ENCODE results near the gene SNRPA. TPM values are rescaled to one million over a fixed set of nuclear protein-coding genes. Genes with fewer than 3 reads are reported as not detected.
A peak's percentile ranks its signal among the peaks of the same experiment; 100 is the strongest.

The SNRPA gene
- total and polyA plus RNA-seq, 2 experiments from 2014 or later: 25.1 to 86.9 TPM

DNA sequence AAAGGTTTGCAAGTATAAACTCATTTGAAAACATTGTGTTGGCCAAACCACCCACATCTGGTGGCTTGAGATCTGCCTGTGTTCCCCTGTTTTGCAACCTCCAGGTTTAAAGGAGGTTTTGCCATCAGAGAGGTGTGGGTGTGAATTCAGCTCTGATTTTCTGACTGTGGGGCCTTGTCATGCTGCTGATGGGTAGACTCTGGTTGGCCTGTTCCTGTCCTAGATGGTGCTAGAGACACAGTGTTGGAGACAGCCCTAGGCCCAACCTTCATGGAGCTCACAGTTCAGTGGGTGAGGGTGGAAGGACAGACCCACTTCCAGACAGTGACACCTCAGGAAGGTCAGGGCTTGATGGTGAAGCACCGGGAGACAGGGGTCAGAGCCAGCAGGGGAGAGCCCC lies 34.5 kb downstream of the SNRPA start:
- H3K9me2 ChIP-seq (replicated peaks; ENCODE audit: insufficient read depth): no peaks in the 10 kb centered on the region
- no peaks in the 10 kb centered on the region for H3K9me3 ChIP-seq (ENCODE audit: low read depth)
- DNase-seq (ENCODE audit: low spot score): no peak
- H3K36me3 ChIP-seq (replicated peaks; ENCODE audit: insufficient read depth, low read depth): no peaks in the 10 kb centered on the region
- H4K20me1 ChIP-seq (ENCODE audit: insufficient read depth, poor library complexity, severe bottlenecking): no peaks in the 10 kb centered on the region
- TF ChIP-seq, protein P1, sequence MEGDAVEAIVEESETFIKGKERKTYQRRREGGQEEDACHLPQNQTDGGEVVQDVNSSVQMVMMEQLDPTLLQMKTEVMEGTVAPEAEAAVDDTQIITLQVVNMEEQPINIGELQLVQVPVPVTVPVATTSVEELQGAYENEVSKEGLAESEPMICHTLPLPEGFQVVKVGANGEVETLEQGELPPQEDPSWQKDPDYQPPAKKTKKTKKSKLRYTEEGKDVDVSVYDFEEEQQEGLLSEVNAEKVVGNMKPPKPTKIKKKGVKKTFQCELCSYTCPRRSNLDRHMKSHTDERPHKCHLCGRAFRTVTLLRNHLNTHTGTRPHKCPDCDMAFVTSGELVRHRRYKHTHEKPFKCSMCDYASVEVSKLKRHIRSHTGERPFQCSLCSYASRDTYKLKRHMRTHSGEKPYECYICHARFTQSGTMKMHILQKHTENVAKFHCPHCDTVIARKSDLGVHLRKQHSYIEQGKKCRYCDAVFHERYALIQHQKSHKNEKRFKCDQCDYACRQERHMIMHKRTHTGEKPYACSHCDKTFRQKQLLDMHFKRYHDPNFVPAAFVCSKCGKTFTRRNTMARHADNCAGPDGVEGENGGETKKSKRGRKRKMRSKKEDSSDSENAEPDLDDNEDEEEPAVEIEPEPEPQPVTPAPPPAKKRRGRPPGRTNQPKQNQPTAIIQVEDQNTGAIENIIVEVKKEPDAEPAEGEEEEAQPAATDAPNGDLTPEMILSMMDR (IDR thresholded peaks at IDR 0.05; ENCODE audit: poor library complexity): no peak
- TF ChIP-seq EZH2phosphoT487 (IDR thresholded peaks at IDR 0.05; ENCODE audit: low read depth, severe bottlenecking, unreplicated experiment) (no peak), EZH2 (IDR thresholded peaks at IDR 0.05; ENCODE audit: borderline replicate concordance) (no peak)
- H3K4me2 ChIP-seq: no peak overlapping the region
- H3K4me3 ChIP-seq: no peak overlapping the region
- no peaks in the 10 kb centered on the region for H3K79me2 ChIP-seq
- H3K27me3 ChIP-seq: no peaks in the 10 kb centered on the region
- H2AFZ ChIP-seq: no peak overlapping the region
- H3K4me1 ChIP-seq (ENCODE audit: insufficient read depth): no peaks in the 10 kb centered on the region
- 78% methylated on average over 1 of the region's 1 CpG for WGBS (ENCODE audit: low lambda C conversion rate, missing lambda C conversion rate)
- no peak overlapping the region for H3K27ac ChIP-seq

DNA sequence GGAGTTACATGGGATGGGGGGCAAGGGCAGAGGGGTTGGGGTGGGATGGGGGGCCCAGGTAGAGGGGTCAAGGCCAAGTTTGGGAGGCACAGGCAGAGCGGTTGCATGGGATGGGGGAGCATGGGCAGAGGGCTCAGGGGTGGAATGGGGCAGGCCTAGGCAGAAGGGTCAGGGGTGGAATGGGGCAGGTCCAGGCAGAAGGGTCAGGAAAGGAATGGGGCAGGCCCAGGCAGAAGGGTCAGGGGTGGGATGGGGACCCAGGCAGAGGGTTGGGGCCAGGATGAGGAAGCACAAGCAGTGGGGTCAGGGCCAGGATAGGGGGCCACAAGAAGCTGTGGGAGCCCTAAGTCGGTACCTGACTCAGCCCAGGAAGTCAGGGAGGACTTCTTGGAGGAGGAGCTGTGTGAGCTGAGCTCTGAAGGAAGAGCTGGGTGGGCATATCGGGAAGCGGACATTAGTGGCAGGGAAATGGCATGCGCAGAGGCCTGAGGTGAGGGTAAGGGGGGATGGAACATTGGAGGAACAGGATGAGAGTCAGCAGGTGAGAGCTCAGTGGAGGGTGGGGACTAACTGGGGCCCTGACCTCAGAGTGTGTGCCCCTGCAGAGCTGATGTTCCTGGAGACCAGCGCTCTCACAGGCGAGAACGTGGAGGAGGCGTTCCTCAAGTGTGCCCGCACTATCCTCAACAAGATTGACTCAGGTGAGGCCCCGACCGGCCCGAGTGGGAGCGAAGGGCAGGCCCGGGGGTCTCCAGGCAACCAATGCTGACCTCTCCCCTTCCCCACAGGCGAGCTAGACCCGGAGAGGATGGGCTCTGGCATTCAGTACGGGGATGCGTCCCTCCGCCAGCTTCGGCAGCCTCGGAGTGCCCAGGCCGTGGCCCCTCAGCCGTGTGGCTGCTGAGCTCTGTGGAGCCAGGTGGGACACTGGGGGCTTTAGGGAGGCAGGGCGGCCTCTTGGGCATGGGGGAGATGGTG lies 35.3 kb downstream of the SNRPA start:
- Histone ChIP-seq H3K79me2 (no peaks in the 10 kb centered on the region), H3K27me3 (no peaks in the 10 kb centered on the region), H4K20me1 (ENCODE audit: insufficient read depth, poor library complexity, severe bottlenecking) (no peaks in the 10 kb centered on the region), H3K9me3 (ENCODE audit: low read depth) (no peaks in the 10 kb centered on the region), H3K9me2 (replicated peaks; ENCODE audit: insufficient read depth) (no peaks in the 10 kb centered on the region), H3K27ac (no peak overlapping the region), H3K36me3 (replicated peaks; ENCODE audit: insufficient read depth, low read depth) (no peaks in the 10 kb centered on the region), H3K4me1 (ENCODE audit: insufficient read depth) (no peaks in the 10 kb centered on the region), H2AFZ (no peak overlapping the region), H3K4me3 (no peak overlapping the region), H3K4me2 (no peak overlapping the region)
- WGBS (ENCODE audit: low lambda C conversion rate, missing lambda C conversion rate): 96% methylated on average over 24 of the region's 25 CpGs
- no peak for TF ChIP-seq EZH2phosphoT487 (IDR thresholded peaks at IDR 0.05; ENCODE audit: low read depth, severe bottlenecking, unreplicated experiment)
- TF ChIP-seq, protein P1 (IDR thresholded peaks at IDR 0.05; ENCODE audit: poor library complexity): no peak
- TF ChIP-seq EZH2 (IDR thresholded peaks at IDR 0.05; ENCODE audit: borderline replicate concordance): no peak
- DNase-seq (ENCODE audit: low spot score): no peak

DNA sequence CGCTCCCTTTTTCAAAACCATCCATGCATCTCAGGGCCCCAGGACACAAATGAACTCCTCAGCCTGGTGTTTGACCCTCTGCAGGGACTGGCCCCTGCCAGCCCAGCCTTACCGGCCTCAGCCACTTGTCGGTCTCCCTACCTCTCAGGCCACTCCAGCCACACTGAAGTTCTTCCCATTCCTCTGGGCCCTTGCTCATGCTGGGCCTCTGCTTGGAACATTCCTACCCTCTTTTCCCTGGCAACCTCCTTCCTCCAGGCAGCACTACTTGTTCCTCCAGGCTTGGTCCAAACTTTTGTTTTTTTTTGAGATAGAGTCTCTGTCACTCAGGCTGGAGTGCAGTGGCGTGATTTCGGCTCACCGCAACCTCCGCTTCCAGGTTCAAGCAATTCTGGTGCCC lies 40.3 kb downstream of the SNRPA start:
- H3K36me3 ChIP-seq (replicated peaks; ENCODE audit: insufficient read depth, low read depth): no peaks in the 10 kb centered on the region
- WGBS (ENCODE audit: low lambda C conversion rate, missing lambda C conversion rate): 77% methylated on average over 7 of the region's 7 CpGs
- no peak for DNase-seq (ENCODE audit: low spot score)
- no peaks in the 10 kb centered on the region for H3K9me2 ChIP-seq (replicated peaks; ENCODE audit: insufficient read depth)
- no peaks in the 10 kb centered on the region for H3K27me3 ChIP-seq
- TF ChIP-seq EZH2 (IDR thresholded peaks at IDR 0.05; ENCODE audit: borderline replicate concordance): no peak
- TF ChIP-seq, protein P1 (IDR thresholded peaks at IDR 0.05; ENCODE audit: poor library complexity): no peak
- no peak for TF ChIP-seq EZH2phosphoT487 (IDR thresholded peaks at IDR 0.05; ENCODE audit: low read depth, severe bottlenecking, unreplicated experiment)
- no peak overlapping the region for H3K4me3 ChIP-seq
- no peaks in the 10 kb centered on the region for H4K20me1 ChIP-seq (ENCODE audit: insufficient read depth, poor library complexity, severe bottlenecking)
- H3K79me2 ChIP-seq: no peaks in the 10 kb centered on the region
- H3K27ac ChIP-seq: peak overlapping the region; percentile 74
- H2AFZ ChIP-seq: no peak overlapping the region
- H3K4me2 ChIP-seq: no peak overlapping the region
- no peaks in the 10 kb centered on the region for H3K9me3 ChIP-seq (ENCODE audit: low read depth)
- peaks cover 11% of the 10 kb centered on the region for H3K4me1 ChIP-seq (ENCODE audit: insufficient read depth)
